Activated naive CD8-positive, alpha-beta T cell treated with anti-CD3 and anti-CD28 coated beads, Interleukin-2, amount 50 U/mL, for 16 hours (primary cell): ENCODE measurements around the gene TMEFF1.

Source experiments
- DNase-seq: peaks from one replicate; pipeline ENCODE4 v3.0.0-alpha.2; 2020; ENCODE audit warnings: low read depth, low spot score

Gene TMEFF1

GRCh38 chr9:100445903-100446549 is 26.9 kb upstream of the TMEFF1 start:
- DNase-seq: no peak

- no peak for DNase-seq
Measured at GRCh38 chr9:100447041-100447440, 25.9 kb upstream of the TMEFF1 start.

- no peak for DNase-seq
Measured at GRCh38 chr9:100448266-100448665, 24.7 kb upstream of the TMEFF1 start.

DNA sequence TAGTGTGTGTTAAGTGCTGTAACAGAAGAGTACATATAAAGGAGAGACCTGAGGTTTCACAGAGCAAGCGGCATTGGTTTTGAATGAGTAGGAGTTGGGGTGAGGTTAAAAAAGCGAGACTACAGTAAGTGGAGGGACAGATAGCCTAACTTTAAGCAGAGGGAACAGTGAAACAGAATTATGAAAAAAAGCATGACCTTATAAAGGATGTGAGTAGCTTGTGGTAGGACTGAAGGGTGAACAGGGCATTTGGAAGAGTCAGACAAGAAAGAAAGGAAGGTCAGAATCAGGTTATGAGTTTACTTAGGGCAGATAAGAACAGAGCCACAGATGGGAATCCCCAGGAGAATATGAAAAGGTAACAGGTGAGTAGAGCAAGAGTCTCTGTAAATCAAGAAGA is 23.5 kb upstream of the TMEFF1 start:
- no peak for DNase-seq

GRCh38 chr9:100452894-100453293 is 20.1 kb upstream of the TMEFF1 start:
- DNase-seq: no peak

- DNase-seq: no peak
Measured at GRCh38 chr9:100455470-100455869, 17.5 kb upstream of the TMEFF1 start.

DNA sequence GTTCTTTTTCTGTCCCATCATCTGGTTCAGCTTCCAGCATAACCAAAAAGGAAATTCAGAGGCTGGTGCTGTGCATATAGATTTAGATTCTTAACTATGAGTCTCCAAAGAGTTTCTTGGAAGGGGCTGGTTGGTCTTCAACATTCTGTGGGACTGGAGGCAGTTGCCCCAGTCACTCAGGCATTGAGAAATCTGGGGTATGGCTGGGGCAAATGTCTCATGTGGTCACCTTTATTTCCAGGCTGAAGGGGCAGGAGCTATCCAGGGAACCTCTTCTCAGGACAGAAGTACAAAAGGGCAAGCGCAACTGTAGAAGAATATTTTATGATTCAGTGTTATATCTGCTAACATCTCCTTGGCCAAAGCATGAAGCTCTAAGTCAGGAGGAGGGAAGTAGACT is 15.4 kb upstream of the TMEFF1 start:
- DNase-seq: no peak

DNA sequence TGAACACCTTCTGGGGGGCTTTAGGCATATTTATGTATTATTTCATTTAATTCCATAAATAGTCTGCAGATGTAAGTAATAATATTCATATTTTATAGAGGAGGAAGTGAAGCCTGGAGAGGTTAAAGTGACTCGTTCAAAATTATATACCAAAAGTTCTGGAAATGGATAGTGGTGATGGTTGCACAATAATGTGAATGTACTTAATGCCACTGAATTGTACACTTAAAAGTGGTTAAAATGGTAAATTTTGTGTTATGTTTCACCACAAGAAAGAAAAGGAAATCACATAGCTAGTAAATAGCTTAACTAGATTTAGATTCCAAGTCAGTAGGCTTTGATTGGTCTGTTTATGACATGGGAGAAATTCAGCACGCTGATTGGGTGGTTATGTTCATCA is 13.0 kb upstream of the TMEFF1 start:
- DNase-seq: no peak

DNA sequence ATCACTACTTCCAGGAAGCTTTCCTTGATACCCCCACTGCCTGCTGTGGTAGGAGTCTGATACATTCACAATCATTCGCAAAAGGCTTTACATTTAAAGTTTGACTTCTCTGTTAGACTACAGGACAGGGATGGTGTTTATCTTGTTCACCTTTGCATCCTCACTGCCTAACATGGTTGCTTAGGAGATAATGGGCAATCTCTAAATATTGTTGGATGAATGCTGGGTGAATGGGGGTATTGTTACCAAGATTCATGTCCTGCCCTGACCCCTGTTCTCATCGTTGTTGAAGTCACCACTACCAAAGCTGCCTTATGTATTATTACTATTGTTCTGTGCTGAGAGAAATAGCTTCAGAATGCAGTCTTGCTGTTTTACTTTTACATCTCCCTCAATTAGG is 7.7 kb upstream of the TMEFF1 start:
- DNase-seq: no peak

GRCh38 chr9:100465761-100466160 is 7.2 kb upstream of the TMEFF1 start:
- no peak for DNase-seq

DNA sequence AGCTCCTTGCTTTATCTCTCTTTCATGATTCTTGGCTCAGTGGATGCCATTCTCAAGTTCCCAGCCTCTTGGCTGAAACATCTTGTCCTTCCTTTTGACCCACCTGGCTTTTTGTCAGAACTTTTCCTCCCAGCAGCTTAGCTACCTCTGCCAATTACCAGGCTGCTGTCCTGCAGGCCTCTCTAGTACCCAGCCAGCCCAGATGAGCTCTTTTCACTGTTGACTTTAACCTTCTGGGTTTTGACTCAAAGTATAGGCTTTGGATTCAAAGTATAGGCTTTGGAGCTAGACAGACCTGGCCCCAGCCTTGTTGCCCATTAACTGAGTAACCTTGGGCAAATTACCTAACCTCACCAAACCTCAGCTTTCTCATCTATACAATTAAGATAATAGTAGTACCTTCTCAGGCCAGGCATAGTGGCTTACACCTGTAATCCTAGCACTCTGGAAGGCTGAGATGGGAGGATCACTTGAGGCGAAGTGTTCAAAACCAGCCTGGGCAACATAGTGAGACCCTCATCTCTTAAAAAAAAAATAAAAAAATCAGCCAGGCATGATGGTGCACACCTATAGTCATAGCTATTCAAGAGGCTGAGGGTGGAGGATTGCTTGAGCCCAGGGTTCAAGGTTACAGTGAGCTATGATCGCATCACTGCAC is 6.6 kb upstream of the TMEFF1 start:
- DNase-seq: no peak

GRCh38 chr9:100466829-100467221 is 6.1 kb upstream of the TMEFF1 start:
- no peak for DNase-seq

DNA sequence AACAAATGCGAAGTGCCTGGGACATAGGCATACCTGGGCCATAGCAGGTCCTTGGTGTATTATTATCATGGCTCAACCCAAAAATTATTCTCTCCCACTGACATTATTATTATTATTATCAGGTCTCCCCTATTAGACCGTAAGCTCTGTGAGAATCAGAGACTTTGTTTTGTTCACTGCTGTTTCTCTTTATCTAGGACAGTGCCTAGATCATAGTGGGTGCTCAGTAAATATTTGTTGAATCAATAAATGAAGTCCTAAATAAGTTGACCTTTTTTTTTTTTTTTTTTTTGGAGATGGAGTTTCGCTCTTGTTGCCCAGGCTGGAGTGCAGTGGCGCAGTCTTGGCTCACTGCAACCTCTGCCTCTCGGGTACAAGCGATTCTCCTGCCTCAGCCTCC is 4.9 kb upstream of the TMEFF1 start:
- no peak for DNase-seq

- DNase-seq: no peak
Measured at GRCh38 chr9:100472268-100472667, 681 bp upstream of the TMEFF1 start.

DNA sequence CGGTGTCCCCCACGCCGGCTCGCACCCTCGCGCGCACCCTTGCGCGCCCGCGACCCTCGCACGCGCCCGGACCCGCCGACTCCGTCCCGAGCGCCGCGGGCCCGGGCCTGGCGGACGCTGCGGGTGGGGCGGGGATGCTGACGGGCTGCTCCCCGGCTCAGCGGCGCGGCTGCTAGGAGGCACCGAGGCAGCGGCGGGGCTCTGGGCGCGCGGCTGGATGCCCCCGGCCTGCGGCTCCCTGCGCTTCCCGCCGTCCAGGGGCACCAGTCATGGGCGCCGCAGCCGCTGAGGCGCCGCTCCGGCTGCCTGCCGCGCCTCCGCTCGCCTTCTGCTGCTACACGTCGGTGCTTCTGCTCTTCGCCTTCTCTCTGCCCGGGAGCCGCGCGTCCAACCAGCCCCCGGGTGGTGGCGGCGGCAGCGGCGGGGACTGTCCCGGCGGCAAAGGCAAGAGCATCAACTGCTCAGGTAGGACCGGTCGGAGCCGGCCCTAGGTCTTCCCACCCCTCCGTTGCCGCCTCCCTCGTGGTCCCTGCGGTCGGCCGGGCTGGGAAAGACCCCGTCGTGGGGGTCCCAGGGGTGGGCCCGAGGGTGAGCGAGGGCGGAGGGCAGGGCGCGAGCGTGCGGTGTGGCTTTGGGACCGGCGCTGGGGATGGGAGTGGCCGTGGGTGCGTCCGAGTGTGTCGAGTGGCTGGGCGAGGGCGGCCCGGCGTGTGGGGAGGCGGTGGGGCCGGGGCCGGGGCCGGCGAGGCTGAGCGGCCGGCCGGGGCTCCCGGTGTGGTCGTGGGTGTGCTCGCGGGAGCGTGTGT is 530 bp downstream of the TMEFF1 start:
- DNase-seq: no peak

GRCh38 chr9:100474082-100474923 is 1.4 kb downstream of the TMEFF1 start:
- no peak for DNase-seq

DNA sequence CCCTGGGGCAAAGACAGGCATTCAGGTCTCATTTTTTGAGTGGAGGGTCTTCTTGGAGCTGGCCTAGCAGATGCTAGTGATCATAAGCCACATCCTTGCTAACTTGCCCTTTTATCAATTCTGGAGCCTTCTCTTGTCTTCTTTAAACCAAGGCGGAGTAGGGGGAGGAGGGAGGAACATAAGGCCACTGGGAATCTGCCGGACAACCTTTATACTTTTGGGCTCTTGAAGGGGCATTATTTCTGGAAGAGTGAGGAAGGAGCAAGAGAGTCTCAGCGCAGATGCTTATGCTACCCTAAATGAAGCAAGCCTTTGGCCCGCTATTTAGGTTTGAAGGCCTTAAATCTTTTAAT is 2.0 kb downstream of the TMEFF1 start:
- DNase-seq: no peak

DNA sequence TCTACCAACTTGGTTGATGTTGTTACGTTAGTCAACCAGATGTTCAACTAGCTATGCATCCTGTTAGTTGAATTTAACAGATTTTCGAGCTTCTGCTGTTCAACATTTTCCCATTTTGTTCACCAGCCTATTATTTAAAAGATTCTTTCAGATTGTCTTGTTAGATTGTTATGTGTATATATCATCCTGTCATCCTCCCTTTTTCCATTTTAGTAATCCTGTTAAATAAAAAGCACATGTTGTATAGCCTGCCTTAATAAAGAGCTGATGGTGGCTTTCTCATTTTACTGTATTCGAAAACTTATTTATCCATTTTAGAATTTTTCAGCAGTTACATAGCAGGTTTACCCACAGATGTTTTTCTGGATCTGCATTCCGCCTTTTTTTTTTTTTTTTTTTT is 4.3 kb downstream of the TMEFF1 start:
- DNase-seq: no peak

DNA sequence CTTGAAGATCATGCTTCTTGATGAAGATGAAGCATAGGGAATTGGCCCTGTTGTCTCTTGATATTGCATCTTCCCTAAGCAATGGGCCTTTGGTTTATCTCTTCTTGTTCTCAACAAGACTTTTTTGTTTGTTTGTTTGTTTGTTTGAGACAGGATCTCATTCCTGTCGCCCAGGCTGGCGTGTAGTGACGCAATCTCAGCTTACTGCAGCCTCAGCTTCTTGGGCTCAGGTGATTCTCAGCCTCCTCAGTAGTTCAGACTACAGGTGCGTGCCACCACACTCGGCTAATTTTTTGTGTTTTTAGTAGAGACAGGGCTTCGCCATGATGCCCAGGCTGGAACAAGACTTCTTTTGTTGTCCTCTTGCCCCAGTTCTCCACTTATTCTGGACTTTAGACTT is 5.2 kb downstream of the TMEFF1 start:
- DNase-seq: no peak

- no peak for DNase-seq
Measured at GRCh38 chr9:100479820-100480219, 6.9 kb downstream of the TMEFF1 start.

GRCh38 chr9:100485196-100485595 is 12.2 kb downstream of the TMEFF1 start:
- no peak for DNase-seq
